Superior temporal gyrus (tissue), 1 donor: ENCODE measurements around the gene MCF2L2.

Source experiments
- DNase-seq: peaks from one replicate; pipeline ENCODE4 v3.0.0-alpha.2; 2016; ENCODE audit errors: extremely low spot score

MCF2L2 gene

GRCh38 chr3:183369627-183370026 lies 58.8 kb downstream of the MCF2L2 start:
- no peak for DNase-seq

- DNase-seq = no peak
Measured at GRCh38 chr3:183369117-183369516, 59.3 kb downstream of the MCF2L2 start.

DNA sequence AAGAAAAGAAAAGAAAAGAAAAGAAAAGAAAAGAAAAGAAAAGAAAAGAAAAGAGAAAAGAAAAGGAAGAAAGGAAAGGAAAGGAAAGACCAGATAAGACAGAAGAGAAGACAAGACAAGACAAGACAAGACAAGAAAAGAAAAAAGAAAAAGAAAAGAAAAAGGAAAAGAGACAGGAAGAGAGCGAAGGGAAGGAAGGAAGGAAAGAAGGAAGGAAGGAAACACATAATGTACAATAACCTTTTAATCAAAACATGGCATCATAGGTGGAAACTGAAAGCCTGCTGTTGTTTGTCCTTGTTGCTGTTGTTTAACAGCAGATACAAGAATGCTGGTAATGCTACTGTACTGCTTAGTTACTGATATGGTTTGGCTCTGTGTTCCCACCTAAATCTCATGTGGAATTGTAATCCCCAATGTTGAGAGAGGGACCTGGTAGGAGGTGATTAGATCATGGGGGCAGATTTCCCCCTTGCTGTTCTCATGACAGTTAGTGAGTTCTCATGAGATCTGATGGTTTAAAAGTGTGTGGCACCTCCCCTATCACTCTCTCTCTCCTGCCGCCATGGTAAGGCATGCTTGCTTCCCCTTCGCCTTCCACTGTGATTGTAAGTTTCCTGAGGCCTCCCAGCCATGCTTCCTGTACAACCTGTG lies 67.3 kb downstream of the MCF2L2 start:
- DNase-seq = no peak

GRCh38 chr3:183359036-183359435 lies 69.4 kb downstream of the MCF2L2 start:
- DNase-seq = no peak

DNA sequence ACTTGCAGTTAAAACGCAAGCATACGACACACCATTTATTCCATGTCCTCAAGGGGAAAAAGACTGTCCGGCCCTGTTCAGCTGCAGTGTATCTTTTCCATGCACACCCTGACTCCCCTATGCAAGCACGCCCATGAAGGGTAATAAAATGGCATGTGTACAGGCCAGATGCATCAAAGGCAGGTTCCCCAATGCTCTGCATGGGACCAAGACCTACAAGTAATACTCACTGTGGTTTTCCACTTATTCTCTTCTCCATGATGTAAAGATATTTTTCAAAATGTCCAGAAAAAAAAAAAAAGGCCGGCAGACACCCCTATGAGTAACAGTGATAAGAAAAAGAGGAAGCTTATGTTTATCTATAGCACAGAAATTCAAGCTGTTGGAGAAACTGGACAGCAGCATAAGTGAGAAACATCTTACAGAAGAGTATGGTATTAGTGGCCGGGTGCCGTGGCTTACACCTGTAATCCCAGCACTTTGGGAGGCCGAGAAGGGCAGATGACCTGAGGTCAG lies 70.8 kb downstream of the MCF2L2 start:
- no peak for DNase-seq

- DNase-seq = no peak
Measured at GRCh38 chr3:183356920-183357319, 71.5 kb downstream of the MCF2L2 start.

- no peak for DNase-seq
Measured at GRCh38 chr3:183354874-183355273, 73.5 kb downstream of the MCF2L2 start.

DNA sequence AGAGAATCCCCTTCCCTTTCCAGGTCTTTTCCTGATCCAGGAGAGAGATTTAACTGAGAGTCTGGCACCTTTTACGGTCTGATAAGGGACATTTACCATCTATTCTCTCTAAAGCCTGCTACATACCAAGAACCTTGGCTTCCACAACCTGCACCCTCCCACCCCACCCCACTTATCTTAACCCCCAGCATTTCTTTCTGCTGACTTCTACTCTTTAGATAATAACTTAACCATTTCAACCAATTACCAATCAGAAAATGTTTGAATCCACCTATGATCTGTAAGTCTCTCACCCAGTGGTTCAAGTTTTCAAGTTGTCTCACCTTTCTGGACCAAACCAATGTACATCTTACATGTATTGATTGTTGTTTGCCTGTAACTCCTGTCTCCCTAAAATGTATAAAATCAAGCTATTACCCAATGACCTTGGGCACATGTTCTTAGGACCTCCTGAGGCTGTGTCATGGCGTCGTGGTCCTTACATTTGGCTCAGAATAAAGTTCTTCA lies 74.0 kb downstream of the MCF2L2 start:
- DNase-seq = no peak

DNA sequence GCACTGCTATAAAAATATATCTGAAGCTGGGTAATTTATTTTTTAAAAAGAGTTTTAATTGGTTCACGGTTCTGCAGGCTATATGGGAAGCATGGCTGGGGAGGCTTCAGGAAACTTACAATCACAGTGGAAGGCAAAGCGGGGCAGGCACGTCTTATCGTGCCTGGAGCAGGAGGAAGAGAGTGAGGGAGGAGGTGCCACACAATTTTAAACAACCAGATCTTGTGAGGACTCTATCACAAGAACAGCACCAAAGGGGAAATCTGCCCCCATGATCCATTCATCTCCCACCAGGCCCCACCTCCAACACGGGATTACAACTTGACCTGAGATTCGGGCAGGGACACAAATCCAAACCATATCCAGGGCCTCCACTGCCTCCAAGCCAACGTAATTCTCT lies 75.0 kb downstream of the MCF2L2 start:
- DNase-seq = no peak

GRCh38 chr3:183350164-183350563 lies 78.3 kb downstream of the MCF2L2 start:
- DNase-seq = no peak

DNA sequence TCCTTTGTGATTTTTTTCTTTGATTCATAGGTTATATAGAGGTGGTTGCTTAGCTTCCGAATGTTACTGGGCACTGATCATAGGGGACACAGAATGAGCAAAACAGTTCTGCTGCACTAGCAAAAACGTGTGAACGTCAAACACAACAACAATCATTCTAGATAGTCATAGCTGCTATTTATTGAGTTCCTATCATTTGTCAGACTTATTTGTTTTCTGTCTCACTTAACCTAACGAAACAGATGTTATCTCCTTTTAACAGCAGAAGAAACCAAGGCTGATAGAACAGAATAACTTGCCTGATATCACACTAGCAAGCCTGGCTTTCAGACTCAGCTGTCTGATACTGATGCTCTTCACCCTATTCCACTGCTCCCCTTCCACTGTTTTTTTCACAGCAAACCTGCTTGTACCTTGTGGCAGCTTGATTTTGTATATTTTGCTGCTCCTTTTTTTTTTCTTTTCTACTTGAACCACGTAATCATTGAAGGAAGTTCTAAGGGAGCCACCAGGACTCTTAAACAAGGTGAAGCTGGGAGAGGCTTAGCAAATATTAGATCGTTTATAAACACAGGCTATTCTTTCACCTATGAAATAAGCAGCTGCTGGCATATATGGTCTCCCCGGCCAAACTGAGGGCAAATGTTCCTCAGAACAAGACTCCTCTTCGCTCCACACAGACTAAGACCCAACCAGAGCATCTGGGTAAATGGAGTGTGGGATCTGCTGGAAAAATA lies 78.8 kb downstream of the MCF2L2 start:
- DNase-seq = no peak

DNA sequence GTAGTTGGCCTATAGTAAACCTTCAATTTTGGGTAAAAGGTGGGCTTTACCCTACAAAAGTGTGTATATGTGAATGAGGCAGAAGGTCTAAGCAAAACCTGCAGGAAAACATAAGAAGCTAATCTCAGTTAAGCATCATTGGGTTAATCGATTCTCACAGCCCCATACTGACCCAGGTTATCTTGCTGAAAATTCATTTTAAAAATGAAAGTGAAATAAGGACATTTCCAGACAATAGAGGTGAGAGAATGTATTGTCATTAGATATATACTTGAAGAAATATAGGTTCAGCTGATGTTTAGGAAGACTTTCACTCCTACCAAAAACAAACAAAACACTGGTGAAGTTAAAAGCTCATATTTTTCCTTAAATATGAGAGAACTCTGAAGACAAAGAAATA lies 85.6 kb downstream of the MCF2L2 start:
- DNase-seq = no peak

- no peak for DNase-seq
Measured at GRCh38 chr3:183341545-183342288, 86.7 kb downstream of the MCF2L2 start.

DNA sequence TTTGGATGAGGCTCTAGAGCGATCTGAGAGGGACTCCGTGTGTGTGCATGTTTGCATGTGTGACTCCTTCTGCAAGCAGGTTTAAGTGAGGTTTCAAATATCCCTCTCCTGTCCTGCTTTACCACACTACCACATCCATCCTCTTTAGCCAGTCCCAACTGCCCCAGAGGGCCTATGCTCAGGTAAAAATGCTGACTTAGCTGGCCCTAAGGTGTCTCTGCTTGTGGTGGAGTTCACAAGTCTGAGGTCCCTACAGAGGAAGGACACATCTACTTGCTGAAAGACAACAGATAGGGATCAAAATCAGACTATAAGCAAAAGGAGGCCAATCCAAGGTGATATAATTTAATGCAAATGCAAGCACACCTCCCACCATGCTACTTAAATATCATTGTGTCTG lies 88.2 kb downstream of the MCF2L2 start:
- DNase-seq = no peak

- DNase-seq = no peak
Measured at GRCh38 chr3:183339461-183340086, 88.8 kb downstream of the MCF2L2 start.

DNA sequence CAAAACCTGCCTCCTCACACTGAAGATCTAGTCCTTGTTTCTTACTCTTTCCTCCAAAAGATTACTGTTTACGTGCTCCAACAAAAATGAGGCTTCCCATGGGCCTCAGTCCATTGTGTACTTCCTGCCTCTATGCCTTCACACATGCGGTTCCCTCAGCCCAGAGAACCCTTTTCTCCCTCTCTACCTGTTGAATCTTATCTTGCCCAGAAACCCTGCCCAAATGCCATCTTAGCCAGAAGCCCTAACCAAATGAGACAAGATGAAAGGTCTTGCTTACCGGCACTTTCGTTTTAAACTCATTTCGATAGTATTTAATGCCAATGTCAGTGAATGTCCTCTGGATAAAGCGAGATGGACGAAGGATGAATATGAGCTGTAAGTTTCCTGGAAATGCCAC lies 89.9 kb downstream of the MCF2L2 start:
- no peak for DNase-seq

GRCh38 chr3:183332487-183332886 lies 95.9 kb downstream of the MCF2L2 start:
- DNase-seq = no peak

GRCh38 chr3:183331498-183331897 lies 96.9 kb downstream of the MCF2L2 start:
- DNase-seq = no peak

DNA sequence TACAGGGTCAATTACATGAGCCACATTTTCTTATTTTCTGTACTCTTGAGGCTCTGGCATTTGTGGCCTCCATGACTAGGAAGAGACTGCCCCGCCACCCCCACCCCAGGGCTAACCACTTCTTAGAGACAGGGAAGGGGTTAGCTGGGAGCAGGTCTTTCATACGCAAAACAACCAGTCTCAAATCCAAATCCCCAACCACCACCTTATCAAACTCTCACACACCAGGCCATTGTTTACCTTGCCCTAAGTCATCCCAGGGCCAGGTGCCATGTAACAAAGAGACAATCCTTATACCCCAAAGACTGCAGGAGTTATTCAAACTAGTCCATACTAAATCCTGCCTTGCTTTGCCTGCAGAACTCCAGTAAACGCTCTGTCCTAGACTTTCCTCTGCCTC lies 97.5 kb downstream of the MCF2L2 start:
- no peak for DNase-seq

DNA sequence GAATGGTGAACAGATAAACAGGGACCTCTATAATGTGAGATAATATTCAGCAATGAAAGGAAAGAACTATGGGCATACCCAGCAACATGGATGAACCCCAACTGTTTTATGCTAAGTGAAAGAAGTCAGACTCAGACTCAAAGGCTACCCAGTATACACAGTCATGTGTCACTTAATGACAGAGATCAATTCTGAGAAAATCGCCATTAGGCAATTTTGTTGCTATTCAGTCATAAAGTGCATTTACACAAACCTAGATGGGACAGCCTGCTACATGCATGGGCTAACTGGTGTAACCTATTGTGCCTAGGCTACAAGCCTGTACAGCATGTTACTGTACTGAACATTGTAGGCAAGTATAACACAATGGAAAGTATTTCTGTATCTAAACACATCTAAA lies 98.9 kb downstream of the MCF2L2 start:
- DNase-seq = no peak

DNA sequence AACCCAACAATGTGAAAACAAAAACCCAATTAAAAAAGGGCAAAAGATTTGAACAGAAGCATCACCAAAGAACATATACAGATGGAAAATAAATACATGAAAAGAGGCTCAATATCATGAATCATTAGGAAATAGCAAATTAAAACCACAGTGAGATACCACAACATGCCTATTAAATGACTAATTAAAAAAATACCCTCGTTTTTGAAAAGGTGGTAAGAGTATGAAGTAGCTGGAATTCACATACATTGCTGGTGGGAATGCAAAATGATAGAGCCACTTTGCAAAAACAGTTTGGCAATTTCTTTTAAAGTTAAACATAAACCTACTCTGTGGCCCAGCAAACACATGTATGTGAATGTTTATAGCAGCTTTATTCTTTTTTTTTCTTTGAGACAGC lies 99.6 kb downstream of the MCF2L2 start:
- no peak for DNase-seq

- no peak for DNase-seq
Measured at GRCh38 chr3:183328164-183328563, 100.3 kb downstream of the MCF2L2 start.
